ENCODE measurements around the gene CFAP65.

- TF ChIP-seq CTCF (IDR thresholded peaks at IDR 0.05) (no peak), POLR2A (IDR thresholded peaks at IDR 0.05) (no peak)
Measured at GRCh38 chr2:219034823-219035222, 6.5 kb downstream of the CFAP65 start.

Data from upper lobe of left lung (tissue), 4 donors.